GM19351 (cell line): ENCODE data around the gene MBD3L2.
"Not testable (repeated sequence)": the region's sequence is repeated elsewhere in the genome, so short reads cannot be mapped to it uniquely, and the experiment has no call there.

ENCODE experiments used
- ATAC-seq: cut with Tn5 transposase; IDR thresholded peaks from one replicate; pipeline ENCODE4 v1.9.1; 2021; ENCODE audit warnings: mild to moderate bottlenecking, moderate library complexity; ENCODE audit not compliant: unreplicated experiment

Gene MBD3L2

DNA sequence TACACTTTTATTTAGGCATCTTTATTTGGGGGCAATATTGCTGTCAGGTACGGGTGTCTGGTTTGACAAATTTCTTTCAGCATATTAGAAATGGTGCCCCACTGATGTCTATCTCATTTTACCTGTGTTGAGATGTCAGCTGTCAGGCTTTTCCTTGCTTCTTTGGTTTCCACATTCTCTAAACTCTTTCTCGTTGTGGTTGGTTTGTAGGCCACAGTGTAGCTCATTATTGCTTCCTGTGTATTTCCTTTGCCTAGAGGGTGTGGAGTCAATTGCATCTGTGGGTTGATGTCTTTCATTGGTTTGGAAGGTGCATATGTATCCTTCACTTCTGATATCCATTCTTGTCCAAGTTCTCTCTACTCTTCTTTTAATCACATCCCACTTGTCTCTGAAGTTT is 10.9 kb downstream of the MBD3L2 start:
- not testable (repeated sequence) for ATAC-seq

DNA sequence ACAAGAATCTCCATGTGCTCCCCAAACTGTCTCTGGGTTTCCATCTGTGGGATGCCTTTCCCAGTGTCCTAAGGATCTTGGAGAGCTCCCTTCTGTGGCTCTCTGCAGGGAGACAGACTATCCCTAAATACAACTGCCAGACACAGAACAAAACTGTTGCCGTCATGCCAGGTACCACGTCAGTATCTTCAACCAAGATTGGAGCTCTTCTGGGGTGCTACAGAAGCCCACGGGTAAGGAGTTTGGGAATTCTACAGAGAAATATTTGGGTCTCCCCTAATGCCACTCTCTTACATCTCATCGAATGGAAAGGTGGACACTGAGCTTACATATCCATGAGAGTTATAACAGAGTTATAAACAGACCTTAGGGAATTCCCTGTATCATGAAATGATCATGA is 14.2 kb downstream of the MBD3L2 start:
- ATAC-seq, result no peak

DNA sequence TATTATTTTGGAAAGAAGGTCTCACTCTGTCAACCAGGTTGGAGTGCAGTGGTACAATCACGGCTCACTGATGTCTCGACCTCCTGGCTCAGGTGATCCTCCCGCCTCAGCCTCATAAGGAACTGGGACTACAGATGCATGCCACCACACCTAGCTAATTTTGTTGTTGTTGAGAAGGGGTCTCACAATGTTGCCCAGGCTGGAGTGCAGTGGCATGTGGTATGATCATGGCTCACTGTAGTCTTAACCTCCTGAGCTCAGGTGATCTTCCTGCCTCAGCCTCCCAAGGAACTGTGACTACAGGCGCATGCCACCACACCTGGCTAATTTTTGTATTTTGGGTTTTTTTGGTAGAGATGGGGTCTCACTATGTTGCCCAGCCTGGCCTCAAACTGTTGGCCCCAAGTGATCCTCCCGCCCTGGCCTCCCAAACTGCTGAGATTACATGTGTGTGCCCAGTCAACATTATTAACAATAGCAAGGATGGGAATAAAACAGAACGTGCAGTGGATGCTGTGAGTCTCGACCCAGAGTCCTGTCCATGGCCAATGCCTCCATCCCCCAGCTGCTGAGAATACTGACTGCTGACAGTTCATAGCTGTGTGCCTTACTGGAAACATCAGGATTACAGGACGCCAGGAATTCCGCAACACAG is 14.8 kb downstream of the MBD3L2 start:
- no peak for ATAC-seq

DNA sequence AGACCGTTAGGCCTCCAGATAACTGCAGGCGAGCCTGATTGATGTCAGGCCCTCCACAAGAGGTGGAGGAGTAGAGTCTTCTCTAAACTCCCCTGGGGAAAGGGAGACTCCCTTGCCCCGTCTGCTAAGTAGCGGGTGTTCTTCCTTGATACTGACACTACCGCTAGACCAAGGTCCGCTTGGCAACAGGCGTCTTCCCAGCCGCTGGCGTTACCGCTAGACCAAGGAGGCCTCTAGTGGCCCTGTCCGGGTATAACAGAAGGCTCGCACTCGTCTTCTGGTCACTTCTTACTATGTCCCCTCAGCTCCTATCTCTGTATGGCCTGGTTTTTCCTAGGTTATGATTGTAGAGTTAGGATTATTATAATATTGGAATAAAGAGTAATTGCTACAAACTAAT is 18.0 kb downstream of the MBD3L2 start:
- ATAC-seq, result not testable (repeated sequence)

DNA sequence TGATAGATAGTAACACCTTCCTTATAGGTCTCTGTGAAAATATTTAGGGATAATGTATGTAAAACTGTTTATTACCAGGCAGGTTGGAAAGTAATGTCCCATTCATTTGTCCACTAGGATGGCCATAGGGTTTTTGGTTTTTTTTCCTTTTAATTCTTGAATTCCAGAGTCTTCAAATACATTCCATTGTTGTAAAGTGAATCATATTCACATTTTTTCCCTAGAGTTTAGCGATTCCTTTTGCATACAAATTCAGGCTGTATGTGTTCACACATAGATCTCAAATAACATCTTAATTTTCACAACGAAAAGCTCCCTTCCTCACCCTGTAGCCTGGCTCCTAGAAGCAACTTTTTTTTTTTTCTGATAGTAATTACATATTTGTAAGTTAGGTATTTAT is 18.6 kb downstream of the MBD3L2 start:
- ATAC-seq, result no peak

DNA sequence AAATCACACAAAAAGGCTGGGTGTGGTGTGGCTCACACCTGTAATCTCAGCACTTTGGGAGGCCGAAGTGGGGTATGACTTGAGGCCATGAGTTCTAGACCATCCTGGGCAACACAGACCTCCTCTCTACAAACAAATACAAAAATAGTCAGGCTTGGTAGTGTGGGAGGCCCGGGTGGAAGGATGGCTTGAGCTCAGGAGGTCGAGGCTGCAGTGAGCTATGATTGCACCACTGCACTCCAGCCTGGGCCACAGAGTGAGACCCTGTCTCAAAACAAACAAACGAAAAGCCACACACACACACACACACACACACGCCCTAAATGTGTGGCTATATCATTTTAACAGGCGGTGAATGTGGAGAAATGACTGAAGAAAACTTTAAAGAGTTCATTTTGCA is 19.5 kb downstream of the MBD3L2 start:
- ATAC-seq, result no peak

DNA sequence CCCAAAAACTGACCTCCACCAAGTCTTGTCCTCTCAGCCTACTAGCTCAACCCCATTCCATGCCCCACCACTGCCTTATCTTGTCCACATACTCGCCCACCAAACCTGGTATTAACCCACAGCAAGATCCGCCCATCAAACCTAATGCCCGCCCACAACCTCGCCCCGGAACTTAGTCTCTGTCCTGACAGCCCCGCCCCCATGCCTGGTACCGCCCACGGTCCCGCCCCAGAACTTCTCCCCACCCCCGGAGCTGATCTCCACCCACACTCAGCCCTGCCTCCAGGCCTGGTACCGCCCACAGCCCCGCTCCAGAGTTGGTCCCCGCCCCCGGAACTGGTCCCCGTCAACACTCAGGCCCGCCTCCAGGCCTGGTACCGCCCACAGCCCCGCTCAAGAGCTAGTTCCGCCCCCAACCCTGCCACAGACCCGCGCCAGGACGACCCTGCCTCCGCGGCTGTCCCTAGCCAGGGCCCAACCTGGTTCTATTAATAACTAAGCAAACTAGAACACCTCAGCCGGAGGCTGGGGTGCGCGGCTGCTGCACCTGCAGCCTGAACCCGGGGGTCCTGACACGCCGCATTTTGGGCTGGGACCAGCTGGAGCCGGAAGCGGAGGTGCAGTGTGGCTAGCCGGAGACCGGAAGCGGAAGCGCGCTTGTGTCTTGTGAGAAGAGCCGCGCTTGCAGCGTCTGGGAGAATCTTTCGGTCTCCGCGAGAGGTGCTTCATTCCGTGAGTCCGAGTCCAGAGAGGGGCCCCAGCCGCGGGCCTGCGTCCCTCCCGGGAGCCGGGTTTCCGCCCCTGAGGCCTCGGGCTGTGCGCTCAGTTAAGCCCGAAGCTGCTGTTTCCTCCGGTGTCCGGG is 20.2 kb downstream of the MBD3L2 start, which contains the start of gene ZNF557:
Gene ZNF557, plus strand, starts transcription at position 662 of the 862 bp plus-strand sequence. CDS start 5,372 bp downstream, outside the sequence.
- peak; percentile 89 for ATAC-seq

DNA sequence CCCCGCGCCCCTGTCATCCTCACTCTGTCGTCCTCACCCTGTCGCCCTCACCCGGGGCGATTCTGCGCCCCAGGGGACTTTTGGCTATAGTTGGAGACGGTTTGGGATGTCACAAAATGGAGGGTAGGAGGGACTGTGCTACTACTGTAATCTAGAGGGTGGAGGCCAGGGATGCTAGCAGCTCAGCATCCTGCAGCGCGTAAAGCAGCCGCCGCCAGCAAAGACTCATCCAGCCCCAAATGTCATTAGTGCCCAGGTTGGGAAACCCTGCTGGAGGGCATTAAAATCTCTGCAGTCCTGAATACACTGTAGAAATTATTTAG is 20.7 kb downstream of the MBD3L2 start:
- peak; percentile 26 for ATAC-seq

DNA sequence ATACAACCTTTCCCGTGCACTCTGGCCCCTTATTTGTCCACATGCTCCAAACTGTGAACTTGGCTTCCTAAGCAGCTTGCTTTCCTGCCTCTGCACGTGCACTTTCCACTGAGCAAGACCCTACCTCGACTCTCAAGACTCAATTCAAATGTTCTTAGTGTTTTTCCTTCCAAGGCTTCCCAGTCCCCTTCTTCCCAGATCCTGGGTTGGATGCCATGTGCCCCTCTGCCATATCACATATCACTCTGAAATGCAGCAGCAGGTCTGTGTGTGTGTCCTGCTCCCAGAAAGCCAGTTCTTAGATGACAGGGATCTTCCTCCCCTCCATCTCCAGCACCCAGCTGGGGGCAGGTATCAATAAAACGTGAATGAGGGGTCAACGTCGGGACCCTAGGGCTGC is 23.4 kb downstream of the MBD3L2 start:
- ATAC-seq, result no peak

DNA sequence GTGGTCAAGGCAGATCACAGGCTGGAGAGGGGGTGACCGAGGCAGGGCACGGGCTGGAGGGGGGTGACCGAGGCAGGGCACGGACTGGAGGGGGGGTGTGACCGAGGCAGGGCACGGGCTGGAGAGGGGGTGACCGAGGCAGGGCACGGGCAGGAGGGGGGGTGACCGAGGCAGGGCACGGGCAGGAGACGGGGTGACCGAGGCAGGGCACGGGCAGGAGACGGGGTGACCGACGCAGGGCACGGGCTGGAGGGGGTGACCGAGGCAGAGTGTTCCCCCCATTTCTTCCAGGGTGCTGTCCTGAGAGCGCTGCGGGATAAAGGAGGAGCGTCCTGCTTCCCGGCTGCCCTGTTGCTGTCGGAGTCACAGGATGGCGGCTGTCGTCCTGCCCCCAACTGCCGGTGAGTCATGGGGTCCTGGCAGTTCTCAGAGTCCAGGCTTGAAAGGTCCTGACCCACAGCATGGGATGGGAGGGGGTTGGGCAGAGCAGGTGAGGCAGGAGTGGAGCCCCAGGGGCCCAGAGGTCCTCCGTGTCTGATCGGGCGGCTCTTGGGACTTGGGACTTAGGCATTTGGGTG is 25.7 kb downstream of the MBD3L2 start:
- no peak for ATAC-seq

DNA sequence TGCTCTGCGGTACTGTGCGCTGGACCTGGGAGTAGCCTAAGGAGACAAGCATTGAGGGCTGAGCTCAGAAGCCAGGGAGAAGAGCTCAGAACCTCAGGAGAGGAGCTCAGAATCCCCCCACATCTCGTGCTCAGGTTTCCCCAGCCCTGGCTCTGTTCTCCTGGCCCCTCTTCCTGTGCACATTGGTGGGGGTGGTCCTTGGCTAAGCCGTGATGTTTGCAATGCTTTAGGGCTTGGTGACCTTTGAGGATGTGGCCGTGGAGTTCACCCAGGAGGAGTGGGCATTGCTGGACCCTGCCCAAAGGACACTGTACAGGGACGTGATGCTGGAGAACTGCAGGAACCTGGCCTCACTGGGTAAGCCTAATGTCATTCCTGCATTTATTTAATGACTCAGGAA is 27.0 kb downstream of the MBD3L2 start:
- ATAC-seq, result no peak

DNA sequence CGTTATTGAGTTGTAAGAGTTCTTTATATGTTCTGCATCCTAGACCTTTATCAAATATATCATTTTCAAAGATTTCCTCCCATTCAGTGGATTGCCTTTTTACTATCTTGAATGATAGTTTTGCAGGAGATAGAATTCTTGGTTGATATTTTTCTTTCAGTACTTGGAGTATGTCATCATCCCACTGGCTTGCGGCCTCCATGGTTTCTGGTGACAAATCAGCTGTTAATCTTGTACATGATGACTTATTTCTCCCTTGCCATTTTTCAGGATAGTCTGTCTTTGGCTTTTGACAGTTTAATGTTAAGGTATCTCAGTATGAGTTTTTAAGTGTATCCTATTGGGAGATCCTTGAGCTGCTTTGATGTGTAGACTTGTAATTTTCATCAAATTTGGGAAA is 28.9 kb downstream of the MBD3L2 start:
- ATAC-seq, result no peak

DNA sequence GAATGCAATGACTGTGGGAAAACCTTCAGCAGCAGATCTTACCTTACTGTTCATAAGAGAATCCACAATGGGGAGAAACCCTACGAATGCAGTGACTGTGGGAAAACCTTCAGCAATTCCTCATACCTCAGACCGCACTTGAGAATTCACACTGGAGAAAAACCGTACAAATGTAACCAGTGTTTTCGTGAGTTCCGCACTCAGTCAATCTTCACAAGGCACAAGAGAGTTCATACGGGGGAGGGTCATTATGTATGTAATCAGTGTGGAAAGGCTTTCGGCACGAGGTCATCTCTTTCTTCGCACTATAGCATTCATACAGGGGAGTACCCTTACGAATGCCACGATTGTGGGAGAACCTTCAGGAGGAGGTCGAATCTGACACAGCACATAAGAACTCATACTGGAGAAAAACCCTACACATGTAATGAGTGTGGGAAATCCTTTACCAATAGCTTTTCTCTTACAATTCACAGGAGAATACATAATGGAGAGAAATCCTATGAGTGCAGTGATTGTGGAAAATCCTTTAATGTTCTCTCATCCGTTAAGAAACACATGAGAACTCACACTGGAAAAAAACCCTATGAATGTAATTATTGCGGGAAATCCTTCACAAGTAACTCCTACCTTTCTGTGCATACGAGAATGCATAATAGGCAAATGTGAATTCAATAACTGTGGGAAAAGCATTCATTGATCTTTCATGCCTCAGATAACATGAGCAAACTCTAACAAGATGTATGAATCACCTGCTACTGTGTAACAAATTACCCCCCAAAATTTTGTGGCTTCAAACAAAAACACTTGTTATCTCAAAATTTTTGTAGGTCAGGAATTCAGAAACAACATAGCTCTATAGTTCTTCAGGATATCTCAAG is 34.2 kb downstream of the MBD3L2 start:
- no peak for ATAC-seq

DNA sequence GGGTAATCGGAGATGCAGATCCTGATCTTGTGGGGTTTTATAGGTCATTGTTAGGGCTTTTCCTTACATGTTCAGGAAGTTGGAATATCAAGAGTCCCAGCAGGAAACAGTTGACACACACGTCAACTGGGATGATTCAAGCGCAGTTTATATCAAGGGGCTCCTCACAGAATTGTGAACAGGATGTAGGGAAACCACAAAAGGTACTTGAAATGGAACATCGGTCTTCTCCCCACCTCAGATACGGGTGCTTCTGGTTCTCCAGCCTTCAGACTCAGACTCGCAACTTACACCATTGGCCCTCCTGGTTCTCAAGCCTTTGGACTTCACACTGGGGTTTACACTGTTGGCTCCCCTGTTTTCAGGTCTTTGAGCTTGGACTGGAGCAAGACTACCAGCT is 39.9 kb downstream of the MBD3L2 start:
- ATAC-seq, result no peak

DNA sequence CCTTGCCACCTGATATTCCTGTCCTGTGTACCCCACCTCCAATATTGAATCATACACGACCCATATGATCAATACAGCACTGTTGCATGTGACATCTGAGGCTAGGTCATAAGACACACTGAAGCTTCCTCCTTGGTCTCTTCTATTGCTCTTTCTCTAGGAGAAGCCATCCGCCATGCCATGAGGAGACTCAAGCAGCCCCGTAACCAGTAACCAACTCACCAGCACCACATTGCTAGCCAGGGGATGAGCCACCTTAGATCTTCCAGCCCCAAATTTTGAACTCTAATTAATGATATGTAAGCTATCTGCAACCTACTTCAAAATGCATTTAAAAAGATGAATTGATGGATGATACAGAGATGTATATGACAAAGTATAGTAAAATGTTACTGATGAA is 49.0 kb downstream of the MBD3L2 start:
- no peak for ATAC-seq

DNA sequence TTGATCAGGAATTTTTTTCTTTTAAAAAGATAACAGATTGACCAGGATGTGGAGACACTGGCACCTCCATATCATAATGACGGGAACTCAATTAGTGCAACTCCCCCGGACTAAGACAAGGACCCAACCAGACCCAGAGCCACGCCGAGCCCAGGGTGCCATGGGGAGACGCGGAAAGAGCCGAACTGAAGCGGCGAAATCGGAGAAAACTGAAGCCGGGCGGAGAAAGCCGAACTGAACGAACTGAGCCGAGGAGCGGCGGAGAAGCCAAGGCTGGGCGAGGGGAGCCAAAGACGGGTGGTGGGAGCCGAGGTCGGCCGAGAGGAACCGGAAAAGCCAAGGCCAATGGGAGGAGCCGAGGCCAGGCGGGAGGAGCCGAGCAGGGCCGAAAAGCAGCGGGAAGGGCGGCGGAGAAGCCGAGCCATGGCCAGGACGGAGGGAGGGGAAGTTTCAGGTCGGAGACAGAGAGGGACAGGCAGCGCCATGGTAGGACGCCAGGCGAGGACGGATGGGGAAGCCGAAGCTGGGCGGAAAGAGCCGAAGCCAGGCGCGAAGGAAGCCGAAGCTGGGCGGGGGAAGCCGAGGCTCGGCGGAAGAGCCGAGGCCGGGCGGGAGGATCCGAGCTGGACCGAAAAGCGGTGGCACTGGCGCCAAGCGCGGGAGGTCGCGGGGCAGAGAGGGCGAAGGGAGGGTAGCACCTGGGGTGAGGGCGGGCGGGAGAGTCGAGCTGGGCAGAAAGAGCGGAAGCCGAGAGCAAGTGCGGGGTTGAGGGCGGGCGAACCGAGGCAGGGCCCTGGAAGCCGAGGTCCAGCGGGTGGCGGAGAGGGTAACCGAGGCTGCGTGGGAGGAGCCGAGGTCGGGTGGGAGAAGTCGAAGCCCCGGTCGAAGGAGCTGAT is 49.8 kb downstream of the MBD3L2 start:
- ATAC-seq, result peak; percentile 83

DNA sequence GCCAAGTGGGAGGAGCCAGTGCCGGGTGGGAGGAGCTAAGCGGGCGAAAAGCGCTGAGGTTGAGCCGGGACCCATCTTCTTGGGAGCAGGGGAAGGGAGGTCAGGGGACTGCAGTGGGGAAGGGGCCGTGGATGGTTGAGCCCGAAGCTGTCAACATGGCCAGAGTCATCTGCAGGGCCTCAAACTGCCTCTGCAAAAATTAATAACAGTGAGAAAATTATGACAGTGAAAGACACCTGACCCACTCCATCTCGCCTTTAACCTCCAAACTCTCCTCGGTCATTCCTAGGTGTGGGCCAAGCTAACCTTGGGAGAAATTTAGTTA is 50.4 kb downstream of the MBD3L2 start:
- ATAC-seq, result no peak
